TTC549 (cell line): ENCODE results near the gene APBB1IP.
"Not testable (repeated sequence)": the region's sequence is repeated elsewhere in the genome, so short reads cannot be mapped to it uniquely, and the experiment has no call there.

ENCODE experiments used
- FAIRE-seq: peaks from 2 replicates; lab custom pipeline; 2012; peaks lifted over from hg19 to GRCh38; lab: Jason Lieb, UNC

Gene APBB1IP

DNA sequence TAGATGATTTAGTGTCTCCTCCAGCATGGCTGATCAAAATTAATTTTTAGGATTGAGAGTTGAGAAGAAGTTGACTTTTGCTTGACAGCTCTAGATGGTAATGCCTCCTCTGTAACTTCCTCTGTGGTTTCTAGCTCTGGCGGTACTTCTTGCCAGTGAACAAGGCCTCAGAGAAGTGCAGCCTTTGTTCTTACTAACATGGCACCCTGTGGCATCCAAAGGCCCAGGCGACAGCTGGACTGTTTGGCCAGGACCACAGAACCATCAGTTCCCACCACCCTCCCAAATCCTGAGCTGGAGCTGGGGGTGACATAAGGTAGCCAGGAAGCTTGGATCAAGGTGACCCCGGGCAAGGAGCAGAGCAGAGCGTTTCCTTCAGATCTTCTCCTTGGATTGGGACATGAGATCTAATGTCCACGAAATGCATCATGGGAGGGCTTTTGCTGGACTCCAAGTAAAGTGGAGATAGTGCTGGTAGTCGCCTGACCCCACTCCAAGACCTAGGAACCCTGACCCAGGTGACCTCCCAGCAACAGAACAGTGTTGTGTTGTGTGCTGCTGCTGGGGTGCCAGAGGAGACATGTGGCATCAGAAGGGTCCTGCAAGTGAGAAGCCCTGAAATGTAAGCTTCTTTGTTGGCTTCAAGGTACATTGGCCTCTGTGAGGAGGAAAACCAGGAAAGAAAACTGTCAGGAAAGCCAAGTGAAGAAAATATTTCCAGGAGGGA lies 41.8 kb downstream of the APBB1IP start:
- FAIRE-seq: no peak

DNA sequence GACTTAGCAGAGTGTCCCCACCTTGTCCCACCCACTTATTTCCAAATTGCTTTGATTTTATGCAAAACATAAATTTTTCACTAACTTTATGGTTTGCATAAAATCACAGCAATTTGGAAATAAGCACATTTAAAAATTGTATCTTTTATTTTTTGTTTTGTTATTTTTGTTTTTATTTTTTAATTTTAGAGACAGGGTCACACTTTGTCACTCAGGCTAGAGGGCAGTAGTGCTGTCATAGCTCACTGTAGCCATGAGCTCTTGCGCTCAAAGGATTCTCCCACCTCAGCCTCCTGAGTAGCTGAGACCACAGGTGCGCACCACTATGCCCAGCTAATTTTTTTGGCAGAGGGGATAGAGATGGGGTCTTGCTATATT lies 43.2 kb downstream of the APBB1IP start:
- FAIRE-seq: no peak

DNA sequence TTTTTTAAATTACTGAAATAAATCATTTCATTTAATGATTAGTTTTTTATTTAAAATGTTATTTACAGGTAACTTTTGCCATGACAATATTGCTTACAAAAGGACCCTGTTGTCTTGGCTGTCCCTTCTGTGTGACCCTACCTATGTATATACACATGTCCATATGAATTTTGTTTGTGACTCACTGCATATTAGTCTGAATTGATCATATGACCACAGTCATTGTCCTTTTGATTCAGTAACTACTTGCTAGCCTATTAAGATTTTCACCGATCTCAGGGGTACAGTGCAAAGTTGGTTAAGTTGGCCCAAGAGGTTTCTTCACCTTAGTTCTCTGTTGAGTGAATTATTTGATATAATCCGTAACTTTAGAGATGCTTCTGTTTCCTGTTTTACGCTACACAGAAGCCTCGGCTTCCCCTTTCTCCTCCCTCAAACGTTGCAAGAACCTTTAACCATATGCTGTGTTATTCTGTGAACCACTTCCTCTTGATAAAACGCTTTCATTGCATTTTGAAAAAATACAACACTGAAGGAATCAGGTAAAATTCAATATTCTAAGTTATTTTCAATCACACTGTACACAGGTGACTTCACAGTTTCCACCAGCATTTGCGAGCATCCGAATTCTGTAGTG lies 43.9 kb downstream of the APBB1IP start:
- FAIRE-seq: no peak

DNA sequence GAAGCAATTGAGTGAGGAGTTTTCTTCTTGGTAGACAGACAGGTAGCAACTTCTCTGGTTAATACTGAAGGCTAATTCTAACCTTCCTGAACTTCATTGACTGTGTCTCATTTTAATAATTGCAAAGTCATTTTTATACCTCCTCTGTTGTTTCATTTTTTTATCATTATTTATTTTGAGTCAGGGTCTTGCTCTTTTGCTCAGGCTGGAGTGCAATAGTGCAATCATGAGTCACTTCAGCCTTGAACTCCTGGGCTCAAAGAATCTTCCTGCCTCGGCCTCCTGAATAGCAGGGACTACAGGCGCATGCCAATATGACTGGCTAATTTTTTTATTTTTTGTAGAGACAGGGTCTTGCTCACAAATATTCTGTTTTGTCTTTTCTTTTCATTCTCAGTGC lies 45.4 kb downstream of the APBB1IP start:
- no peak for FAIRE-seq

DNA sequence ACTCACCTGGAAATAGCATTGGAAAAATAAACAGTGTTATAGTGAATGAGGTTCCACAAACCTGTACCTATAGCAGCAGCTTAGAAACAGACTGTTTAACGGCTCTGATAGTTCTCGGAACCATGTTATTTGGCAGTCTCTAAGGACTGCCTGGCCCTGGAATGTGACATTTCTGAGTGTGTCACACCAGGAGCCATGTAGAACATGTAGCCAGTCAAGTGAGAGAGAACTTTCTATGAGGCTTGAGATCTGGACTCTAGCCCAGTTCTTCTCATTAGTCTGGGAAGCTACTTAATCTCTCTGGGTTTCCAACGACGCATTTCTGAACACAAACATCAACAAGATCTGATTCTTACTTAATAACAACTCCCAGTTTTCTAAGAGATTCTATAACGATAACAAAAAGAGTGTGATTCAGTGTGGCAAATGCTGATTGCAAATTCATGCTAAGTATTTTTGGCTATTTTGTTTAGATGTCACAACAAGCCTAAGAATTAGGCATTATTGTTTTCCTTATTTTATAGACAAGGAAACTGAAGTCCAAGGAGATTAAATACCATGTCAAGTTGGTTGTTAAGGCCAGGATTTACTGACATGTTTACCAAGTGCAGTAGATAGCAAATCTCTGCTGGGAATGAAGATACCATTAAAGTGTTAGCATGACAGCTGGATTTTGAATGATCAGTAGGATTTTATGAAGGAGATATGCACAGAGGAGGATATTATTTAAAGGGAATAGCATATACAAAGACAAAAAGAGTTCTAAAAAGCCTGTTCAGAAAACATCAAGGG lies 47.2 kb downstream of the APBB1IP start:
- FAIRE-seq: no peak

DNA sequence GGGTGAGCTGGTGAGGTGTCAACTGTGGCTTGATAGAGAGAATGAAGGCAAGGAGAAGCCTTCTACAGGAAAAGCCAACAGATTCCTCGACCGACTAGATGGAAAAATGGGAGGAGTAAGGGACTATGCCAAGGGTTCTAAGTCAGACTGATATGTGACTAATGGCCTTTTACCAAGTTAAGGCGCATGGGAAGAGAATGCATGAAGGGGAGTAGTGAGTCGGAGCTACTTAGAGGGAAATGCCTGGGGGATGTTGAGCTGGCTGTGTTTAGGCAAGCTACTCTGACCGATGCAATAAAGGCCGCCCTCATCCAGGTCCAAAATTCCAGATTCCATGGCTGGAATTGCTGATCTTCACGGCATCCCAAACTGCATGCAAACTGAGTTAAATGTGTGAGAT lies 48.2 kb downstream of the APBB1IP start:
- FAIRE-seq: no peak

DNA sequence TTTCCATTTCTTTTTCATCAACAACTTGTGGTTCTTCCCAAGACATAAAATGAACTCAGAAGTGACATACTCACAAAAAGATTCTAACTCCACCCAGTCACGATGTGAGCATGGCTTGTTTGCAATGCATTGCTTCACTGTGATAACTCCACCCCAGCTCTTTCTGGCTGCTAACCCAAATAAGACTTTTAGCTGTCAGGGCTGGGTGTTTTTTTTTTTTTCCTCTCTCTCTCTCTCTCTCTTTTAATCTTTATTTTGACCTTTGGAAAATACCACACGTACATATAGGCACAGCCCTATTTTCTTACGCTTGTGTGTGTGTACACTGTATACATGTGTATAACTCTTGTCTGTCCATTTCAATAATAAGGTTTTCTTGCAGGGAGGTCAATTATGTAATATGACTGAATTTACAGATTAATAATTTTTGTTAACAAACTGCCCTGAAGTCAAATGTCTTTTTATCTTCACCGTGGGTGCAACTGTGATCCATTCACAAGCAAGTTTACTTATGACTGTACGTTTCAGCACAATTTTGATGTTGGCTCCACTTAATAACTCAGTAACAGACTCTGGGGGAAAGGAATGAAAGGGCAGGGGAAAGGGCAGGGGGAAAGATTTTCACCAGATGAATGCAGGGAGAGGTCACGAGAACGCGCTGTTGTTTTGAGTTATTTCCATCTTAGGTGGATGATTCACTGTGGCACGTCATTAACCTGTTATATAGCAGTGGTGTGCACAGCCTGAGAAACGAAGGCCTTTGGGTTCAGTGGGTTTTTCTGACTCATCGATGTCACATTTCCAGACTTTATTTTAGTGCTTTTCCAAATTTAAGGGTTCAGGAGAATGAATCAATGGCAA lies 49.1 kb downstream of the APBB1IP start:
- FAIRE-seq: no peak

DNA sequence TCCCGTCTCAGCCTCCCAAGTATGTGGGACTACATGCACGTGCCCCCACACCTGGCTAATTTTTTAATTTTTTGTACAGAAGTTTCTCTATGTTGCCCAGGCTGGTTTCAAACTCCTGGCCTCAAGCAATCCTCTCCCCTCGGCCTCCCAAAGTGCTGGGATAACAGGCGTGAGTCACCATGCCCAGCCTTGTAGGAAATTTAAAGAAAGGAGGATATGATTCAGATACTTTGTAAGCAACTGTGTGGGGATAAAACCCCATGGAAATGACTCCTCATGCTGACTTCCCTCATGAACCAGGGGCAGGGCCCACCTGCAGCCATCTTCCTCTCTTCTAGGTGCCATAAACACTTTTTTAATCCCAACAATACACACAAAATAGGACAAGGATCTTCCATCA lies 50.2 kb downstream of the APBB1IP start:
- FAIRE-seq: no peak

DNA sequence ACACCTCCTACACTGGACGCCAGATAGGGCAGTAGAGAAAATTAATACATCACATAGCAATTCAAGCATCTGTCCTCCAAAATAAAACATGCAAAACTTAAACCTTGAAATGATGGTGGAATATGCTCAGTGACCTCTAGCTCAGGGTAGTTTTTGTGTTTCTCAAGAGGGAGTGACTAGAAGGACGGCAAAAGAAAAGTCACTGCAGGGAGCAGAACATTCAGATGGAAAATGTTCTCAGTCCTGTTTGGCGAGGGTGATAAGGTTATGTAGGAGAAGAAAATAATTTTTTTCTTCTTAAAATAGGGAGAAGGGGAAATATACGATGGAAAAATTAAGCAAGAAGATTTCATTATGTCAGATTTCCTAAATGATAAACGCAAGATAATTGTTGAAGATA lies 50.9 kb downstream of the APBB1IP start:
- no peak for FAIRE-seq

DNA sequence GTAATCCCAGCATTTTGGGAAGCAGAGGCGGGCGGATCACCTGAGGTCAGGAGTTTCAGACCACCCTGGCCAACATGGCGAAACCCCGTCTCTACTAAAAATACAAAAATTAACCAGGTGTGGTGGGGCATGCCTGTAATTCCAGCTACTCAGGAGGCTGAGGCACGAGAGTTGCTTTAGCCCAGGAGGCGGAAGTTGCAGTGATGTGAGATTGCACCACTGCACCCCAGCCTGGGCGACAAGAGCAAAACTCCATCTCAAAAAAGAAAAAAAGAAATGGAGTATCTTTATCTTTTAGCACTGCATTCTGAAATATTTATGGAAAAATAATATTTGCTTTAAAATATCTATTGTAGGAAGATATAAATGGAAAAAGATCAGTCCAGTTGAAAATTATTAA lies 52.2 kb downstream of the APBB1IP start:
- not testable (repeated sequence) for FAIRE-seq

DNA sequence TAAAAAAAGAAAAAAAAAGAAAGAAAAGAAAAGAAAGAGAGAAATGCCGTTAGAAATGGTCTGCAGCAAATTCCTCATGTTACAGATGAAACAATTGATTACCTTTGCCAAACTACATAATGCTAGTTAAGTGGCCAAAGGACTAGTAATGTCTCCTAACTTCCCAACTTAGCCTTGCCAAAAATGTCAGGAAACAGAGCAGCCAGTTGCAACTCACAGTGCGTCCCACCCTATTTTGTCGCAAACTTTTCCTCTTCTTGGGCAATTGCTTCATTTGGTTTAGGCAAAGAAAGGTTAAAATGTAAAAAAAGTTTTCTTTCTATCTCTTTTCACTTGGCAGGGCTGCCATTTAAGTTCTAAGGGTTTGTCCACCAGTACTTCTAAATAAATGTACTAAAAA lies 53.1 kb downstream of the APBB1IP start:
- FAIRE-seq: no peak

DNA sequence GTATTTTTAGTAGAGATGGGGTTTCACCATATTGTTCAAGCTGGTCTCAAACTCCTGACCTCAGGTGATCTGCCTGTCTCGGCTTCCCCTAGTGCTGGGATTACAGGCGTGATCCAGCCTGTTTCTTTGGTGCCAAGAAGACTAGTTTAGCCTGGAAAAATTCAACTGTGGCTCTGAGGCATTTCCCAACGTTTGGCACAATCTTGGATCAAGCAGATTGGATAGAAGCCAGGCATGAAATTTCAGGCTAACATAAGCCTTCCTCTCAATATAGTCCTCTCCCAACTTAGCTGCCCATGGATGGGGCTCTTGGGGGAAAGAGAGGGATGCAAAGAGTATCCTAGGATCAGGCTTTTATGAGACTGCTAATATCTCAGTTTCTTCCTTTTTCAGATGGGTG lies 53.8 kb downstream of the APBB1IP start:
- FAIRE-seq: no peak

DNA sequence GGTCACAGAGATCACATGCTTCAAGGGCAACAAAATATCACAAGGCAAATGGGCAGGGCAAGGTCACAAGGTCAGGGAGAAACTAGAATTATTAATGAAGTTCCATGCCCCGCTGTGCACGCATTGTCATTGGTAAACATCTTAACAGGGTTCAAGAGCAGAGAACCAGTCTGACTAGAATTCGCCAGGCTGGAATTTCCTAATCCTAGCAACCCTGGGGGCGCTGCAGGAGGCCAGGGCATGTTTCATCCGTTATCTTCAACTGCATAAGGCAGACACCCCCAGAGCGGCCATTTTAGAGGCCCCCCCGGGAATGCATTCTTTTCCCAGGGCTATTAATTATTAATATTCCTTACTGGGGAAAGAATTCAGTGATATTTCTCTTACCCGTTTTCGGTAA lies 54.6 kb downstream of the APBB1IP start:
- FAIRE-seq: not testable (repeated sequence)

DNA sequence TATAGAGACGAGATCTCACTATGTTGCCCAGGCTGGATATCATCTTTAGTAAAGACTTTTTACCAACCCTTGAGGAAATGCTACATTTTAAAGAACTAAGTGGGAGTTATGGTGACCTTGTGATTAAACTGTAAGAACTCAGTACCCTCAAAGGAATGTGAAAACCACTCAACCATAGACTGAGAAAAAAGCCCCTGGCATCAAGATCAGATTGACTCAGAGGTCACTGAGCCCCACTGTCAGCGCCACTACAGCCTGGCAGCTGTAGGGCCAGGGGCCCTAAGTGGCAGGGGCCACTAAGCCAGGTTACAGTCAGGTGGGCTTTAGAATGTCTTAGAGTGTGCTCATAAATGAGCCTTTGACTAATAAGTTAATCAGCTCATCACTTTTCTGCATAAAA lies 55.9 kb downstream of the APBB1IP start:
- no peak for FAIRE-seq

DNA sequence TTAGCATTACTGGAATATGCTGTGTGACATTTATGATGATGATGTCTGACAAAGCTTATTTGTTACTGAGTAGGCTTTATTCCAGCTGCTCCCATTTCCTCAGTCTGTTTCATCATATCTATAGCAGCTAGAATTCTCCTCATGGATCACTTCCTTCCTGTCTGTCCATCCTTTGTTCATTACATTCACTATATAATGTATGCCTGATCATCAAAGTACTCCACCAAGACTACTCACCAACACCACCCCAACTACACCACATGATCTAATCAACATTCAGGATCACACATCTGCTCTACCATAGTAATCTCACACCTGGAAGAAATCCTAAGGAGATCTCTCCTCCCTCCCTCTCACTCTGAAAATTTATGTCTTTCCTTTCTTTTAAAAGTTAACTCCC lies 61.3 kb downstream of the APBB1IP start:
- FAIRE-seq: no peak

DNA sequence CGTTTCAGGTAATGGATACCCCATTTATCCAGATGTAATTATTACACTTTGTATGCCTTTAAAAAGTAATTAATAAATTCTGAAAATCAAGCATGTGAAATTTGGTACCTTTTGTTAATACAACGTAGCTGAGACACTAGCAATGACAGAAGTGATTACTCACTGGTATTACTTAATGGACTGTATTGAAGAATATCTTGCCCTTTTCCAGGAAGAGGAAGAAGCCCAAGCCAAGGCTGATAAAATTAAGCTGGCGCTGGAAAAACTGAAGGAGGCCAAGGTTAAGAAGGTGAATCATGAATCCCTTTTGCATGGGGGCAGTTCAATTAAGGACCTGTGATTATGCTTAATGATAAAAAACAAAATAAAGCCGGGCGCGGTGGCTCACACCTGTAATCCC lies 64.8 kb downstream of the APBB1IP start:
- FAIRE-seq: no peak

DNA sequence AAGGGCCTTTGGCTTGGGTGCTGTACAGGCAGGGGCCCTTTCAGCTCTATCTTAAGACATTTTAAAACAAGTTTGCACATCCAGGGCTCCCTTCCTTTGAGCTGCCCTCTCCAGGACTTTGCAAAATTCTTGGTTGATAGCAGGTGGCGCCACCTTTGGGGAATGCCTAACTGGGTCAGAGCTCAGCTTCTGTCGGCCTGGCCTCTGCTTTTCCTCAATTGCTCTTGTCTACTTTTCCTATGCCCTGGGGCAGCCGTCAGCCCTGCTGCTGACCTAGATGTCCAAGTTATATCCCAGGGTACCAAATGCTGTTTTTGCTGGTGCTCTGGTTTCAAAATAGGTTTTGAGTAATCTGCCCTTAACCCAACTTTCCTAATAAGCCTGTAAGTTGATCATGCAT lies 65.8 kb downstream of the APBB1IP start:
- no peak for FAIRE-seq

DNA sequence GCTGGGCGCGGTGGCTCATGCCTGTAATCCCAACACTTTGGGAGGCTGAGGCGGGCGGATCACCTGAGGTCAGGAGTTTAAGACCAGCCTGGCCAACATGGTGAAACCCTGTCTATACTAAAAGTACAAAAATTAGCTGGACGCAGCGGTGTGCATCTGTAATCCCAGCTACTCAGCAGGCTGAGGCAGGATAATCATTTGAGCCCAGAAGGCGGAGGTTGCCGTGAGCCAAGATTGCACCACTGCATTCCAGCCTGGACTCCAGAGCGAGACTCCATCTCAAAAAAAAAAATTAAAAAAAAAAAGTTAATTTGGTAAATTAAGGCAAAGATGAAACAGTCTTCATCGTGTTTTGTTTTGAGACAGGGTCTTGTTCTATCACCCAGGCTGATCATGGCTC lies 66.3 kb downstream of the APBB1IP start:
- not testable (repeated sequence) for FAIRE-seq

DNA sequence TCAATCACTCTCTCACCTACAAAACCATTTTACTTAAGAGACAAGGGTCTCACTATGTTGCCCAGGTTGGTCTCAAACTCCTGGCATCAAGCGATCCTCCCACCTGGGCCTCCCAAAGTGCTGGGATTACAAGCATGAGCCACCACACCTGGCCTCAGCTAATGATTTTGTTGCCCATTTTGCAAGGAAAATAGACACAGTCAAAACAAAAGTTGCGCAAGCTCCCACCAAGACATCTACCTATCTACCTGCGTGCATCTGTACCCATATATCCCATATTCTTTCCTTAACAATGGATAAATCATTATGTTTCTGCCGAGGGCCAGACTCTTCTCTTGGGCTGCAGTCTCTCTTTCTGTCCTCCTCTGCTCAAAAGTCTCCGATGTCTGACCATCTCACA lies 67.3 kb downstream of the APBB1IP start:
- no peak for FAIRE-seq

DNA sequence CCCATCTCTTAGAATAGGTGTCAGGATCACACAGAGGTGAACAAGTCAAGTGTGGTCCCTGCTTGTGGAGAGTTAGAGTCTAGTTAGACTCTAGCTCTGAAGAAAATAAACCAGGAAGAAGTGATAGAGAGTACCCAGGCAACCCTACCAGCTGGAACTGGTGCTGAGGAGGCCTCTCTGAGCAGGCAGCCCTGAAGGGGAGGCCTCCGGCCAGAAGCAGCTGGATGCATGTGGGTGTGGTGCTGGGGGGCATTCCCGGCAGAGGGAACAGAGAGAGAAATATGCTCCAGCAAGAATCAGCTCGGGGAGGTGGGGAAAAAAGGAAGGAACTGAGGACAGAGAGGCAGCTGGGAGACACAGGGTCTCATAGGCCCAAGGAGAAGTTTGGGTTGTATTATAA lies 68.6 kb downstream of the APBB1IP start:
- FAIRE-seq: no peak

DNA sequence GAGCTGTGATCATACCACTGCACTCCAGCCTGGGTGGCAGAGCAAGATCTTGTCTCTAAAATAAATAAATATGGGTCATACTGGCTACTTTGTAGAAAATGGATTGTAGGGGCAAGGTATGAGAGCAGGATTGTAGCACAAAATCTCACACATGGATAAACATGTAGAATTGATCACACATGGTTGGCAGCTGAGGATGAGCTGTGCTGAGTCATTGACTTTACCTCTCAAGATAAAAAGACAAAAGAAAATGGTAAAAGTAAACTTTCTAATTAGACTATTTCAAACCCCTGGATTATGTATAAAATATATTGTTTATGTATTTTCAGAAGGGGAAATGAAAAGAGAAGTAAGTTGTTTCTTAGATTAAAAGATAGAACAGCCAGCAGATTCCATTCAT lies 69.3 kb downstream of the APBB1IP start:
- FAIRE-seq: no peak

DNA sequence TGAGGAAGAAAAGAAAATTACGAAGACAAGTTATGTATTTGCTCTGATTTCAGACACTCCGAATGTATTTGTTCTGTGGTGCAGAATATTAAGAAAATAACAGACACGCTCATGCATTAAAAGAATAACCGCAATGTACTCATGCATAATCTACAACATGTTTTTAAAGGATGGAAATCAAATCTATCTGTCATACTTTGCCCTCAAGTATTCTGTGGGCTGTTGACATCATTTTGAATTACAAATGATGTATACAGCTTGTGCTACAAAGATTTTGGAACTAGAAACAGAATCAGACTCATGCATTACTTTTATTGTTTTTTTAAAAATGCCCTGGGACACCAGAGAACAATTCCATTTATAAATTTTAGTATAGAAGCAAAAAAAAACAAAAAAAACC lies 69.9 kb downstream of the APBB1IP start:
- no peak for FAIRE-seq

DNA sequence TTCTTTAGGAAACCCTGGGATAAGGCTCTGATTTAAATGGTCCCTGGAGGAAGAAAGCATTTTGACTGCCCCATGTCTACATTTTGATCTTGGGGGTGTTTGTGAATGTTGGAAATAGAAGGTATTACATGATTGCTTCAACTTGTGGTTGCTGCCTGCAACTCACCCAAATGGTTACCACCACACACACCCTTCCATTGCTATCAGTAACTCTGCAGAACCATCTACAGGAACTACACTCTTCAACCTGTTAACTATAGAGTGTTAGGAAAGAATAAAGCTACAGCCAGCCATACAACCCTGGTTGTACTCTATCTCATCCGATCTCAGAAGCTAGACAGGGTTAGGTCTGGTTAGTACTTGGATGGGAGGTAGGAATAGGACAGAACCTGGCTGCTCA lies 71.2 kb downstream of the APBB1IP start:
- no peak for FAIRE-seq
